GM19351 (cell line): ENCODE results near the gene CLEC16A.
A peak's percentile ranks its signal among the peaks of the same experiment; 100 is the strongest.
"Not testable (repeated sequence)": the region's sequence is repeated elsewhere in the genome, so short reads cannot be mapped to it uniquely, and the experiment has no call there.

Experiments used
- ATAC-seq: cut with Tn5 transposase; IDR thresholded peaks from one replicate; pipeline ENCODE4 v1.9.1; 2021; ENCODE audit warnings: mild to moderate bottlenecking, moderate library complexity; ENCODE audit not compliant: unreplicated experiment

CLEC16A gene

GRCh38 chr16:11205754-11206581 lies 261.6 kb downstream of the CLEC16A start:
- no peak for ATAC-seq

- ATAC-seq: no peak
These were observed 263.3 kb downstream of the CLEC16A start for GRCh38 chr16:11207646-11208045.

GRCh38 chr16:11208916-11209665 lies 264.7 kb downstream of the CLEC16A start:
- ATAC-seq: no peak

GRCh38 chr16:11210260-11210659 lies 265.9 kb downstream of the CLEC16A start:
- no peak for ATAC-seq

GRCh38 chr16:11211061-11211976 lies 267.0 kb downstream of the CLEC16A start:
- ATAC-seq: no peak

- ATAC-seq: no peak
These were observed 267.8 kb downstream of the CLEC16A start for GRCh38 chr16:11211977-11212797.

- ATAC-seq: no peak
These were observed 268.4 kb downstream of the CLEC16A start for GRCh38 chr16:11212798-11213196.

- ATAC-seq: no peak
These were observed 269.0 kb downstream of the CLEC16A start for GRCh38 chr16:11213373-11213772.

GRCh38 chr16:11213799-11214198 lies 269.4 kb downstream of the CLEC16A start:
- no peak for ATAC-seq

- no peak for ATAC-seq
These were observed 271.7 kb downstream of the CLEC16A start for GRCh38 chr16:11215935-11216556.

GRCh38 chr16:11217651-11218603 lies 273.6 kb downstream of the CLEC16A start:
- ATAC-seq: no peak

GRCh38 chr16:11218604-11218962 lies 274.2 kb downstream of the CLEC16A start:
- no peak for ATAC-seq

GRCh38 chr16:11219178-11219577 lies 274.8 kb downstream of the CLEC16A start:
- no peak for ATAC-seq

GRCh38 chr16:11220507-11220906 lies 276.1 kb downstream of the CLEC16A start:
- ATAC-seq: not testable (repeated sequence)

- ATAC-seq: peak; percentile 40
These were observed 279.9 kb downstream of the CLEC16A start for GRCh38 chr16:11224096-11224893.

GRCh38 chr16:11224894-11225676 lies 280.7 kb downstream of the CLEC16A start:
- peak; percentile 92 for ATAC-seq
